Measurements from ENCODE around the gene TRMT10C. TPM values are rescaled to one million over a fixed set of nuclear protein-coding genes. Genes with fewer than 3 reads are reported as not detected.
"Not testable (repeated sequence)": the region's sequence is repeated elsewhere in the genome, so short reads cannot be mapped to it uniquely, and the experiment has no call there.

Gene TRMT10C
- total RNA-seq, 1 experiment from 2014 or later = 35.0 TPM

- H3K27ac ChIP-seq (ENCODE audit: low read length) = no peak overlapping the region
- intact Hi-C loops (cut with micrococcal nuclease; ENCODE audit: unreplicated experiment) = no loop called here
- H3K4me3 ChIP-seq (ENCODE audit: low read depth in 2 of 2, low read length in 2 of 2) = no peak overlapping the region
- H3K36me3 ChIP-seq (ENCODE audit: control insufficient read depth, insufficient read depth, low read length) = no peaks in the 10 kb centered on the region
- no TSS peak for BruUV-seq (replicated peaks)
- ChIA-PET POLR2A (no interaction called here), CTCF (no interaction called here)
- TF ChIP-seq TCF7L2 (IDR thresholded peaks at IDR 0.05; ENCODE audit: low read depth, low read length) (no peak), SIN3A (IDR thresholded peaks at IDR 0.05; ENCODE audit: borderline replicate concordance, insufficient read depth, low read depth, low read length) (no peak), POLR2AphosphoS5 (IDR thresholded peaks at IDR 0.05; ENCODE audit: low read depth, low read length) (no peak)
- TF ChIP-seq, protein P1, sequence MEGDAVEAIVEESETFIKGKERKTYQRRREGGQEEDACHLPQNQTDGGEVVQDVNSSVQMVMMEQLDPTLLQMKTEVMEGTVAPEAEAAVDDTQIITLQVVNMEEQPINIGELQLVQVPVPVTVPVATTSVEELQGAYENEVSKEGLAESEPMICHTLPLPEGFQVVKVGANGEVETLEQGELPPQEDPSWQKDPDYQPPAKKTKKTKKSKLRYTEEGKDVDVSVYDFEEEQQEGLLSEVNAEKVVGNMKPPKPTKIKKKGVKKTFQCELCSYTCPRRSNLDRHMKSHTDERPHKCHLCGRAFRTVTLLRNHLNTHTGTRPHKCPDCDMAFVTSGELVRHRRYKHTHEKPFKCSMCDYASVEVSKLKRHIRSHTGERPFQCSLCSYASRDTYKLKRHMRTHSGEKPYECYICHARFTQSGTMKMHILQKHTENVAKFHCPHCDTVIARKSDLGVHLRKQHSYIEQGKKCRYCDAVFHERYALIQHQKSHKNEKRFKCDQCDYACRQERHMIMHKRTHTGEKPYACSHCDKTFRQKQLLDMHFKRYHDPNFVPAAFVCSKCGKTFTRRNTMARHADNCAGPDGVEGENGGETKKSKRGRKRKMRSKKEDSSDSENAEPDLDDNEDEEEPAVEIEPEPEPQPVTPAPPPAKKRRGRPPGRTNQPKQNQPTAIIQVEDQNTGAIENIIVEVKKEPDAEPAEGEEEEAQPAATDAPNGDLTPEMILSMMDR (IDR thresholded peaks at IDR 0.05) = no peak
- TF ChIP-seq, protein P2, sequence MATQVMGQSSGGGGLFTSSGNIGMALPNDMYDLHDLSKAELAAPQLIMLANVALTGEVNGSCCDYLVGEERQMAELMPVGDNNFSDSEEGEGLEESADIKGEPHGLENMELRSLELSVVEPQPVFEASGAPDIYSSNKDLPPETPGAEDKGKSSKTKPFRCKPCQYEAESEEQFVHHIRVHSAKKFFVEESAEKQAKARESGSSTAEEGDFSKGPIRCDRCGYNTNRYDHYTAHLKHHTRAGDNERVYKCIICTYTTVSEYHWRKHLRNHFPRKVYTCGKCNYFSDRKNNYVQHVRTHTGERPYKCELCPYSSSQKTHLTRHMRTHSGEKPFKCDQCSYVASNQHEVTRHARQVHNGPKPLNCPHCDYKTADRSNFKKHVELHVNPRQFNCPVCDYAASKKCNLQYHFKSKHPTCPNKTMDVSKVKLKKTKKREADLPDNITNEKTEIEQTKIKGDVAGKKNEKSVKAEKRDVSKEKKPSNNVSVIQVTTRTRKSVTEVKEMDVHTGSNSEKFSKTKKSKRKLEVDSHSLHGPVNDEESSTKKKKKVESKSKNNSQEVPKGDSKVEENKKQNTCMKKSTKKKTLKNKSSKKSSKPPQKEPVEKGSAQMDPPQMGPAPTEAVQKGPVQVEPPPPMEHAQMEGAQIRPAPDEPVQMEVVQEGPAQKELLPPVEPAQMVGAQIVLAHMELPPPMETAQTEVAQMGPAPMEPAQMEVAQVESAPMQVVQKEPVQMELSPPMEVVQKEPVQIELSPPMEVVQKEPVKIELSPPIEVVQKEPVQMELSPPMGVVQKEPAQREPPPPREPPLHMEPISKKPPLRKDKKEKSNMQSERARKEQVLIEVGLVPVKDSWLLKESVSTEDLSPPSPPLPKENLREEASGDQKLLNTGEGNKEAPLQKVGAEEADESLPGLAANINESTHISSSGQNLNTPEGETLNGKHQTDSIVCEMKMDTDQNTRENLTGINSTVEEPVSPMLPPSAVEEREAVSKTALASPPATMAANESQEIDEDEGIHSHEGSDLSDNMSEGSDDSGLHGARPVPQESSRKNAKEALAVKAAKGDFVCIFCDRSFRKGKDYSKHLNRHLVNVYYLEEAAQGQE (IDR thresholded peaks at IDR 0.05; ENCODE audit: insufficient read depth in 1 of 2, low read depth in 2 of 2, low read length in 1 of 2) = no peak
- no peaks in the 10 kb centered on the region for H3K9me3 ChIP-seq (ENCODE audit: control insufficient read depth, insufficient read depth, low read depth, low read length)
- in situ Hi-C loops (cut with HindIII; ENCODE audit: low pct_unique_long_range_greater_than_20kb, low sequenced_read_pairs) = no loop called here
- H3K27me3 ChIP-seq (ENCODE audit: control insufficient read depth, insufficient read depth, low read length) = peaks cover 5% of the 10 kb centered on the region; the same call in 1 of the 2 replicates
- no peaks in the 10 kb centered on the region for H3K4me1 ChIP-seq (ENCODE audit: control insufficient read depth, insufficient read depth, low read length)
- DNase-seq (ENCODE audit: low read depth, low spot score) (no peak), ATAC-seq (no peak)
Observed at GRCh38 chr3:101535221-101535620, 26.4 kb upstream of the TRMT10C start.

DNA sequence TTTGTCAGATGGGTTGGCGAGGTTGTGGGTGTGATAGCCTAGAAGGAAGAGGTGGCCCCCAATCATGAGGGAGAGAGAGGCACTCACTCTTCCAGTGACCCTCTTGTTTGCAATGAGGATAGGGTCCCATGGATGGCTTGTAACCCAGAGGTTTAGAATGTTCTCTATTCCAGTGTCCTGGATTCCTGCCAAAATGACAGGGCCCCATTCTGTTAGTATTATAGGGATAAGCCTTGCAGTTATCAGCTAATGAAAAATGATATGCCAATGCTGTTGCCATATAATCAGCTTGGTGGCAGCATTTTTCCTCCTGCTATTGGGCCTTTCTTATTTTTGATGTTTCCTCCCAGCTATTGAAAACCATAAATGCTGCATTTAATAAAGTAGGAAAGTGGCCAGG is 25.4 kb upstream of the TRMT10C start:
- Histone ChIP-seq H3K27me3 (ENCODE audit: control insufficient read depth, insufficient read depth, low read length) (peaks cover 5% of the 10 kb centered on the region; the same call in 1 of the 2 replicates), H3K4me3 (ENCODE audit: low read depth in 2 of 2, low read length in 2 of 2) (no peak overlapping the region), H3K27ac (ENCODE audit: low read length) (no peak overlapping the region), H3K4me1 (ENCODE audit: control insufficient read depth, insufficient read depth, low read length) (no peaks in the 10 kb centered on the region), H3K36me3 (ENCODE audit: control insufficient read depth, insufficient read depth, low read length) (no peaks in the 10 kb centered on the region), H3K9me3 (ENCODE audit: control insufficient read depth, insufficient read depth, low read depth, low read length) (no peaks in the 10 kb centered on the region)
- DNase-seq (ENCODE audit: low read depth, low spot score) (no peak), ATAC-seq (no peak)
- CTCF ChIA-PET = no interaction called here
- in situ Hi-C loops (cut with HindIII; ENCODE audit: low pct_unique_long_range_greater_than_20kb, low sequenced_read_pairs) = no loop called here
- POLR2A ChIA-PET = no interaction called here
- no TSS peak for BruUV-seq (replicated peaks)
- TF ChIP-seq SIN3A (IDR thresholded peaks at IDR 0.05; ENCODE audit: borderline replicate concordance, insufficient read depth, low read depth, low read length) (no peak), TCF7L2 (IDR thresholded peaks at IDR 0.05; ENCODE audit: low read depth, low read length) (no peak), POLR2AphosphoS5 (IDR thresholded peaks at IDR 0.05; ENCODE audit: low read depth, low read length) (no peak)
- TF ChIP-seq, protein P1 (IDR thresholded peaks at IDR 0.05) = no peak
- TF ChIP-seq, protein P2 (IDR thresholded peaks at IDR 0.05; ENCODE audit: insufficient read depth in 1 of 2, low read depth in 2 of 2, low read length in 1 of 2) = no peak
- intact Hi-C loops (cut with micrococcal nuclease; ENCODE audit: unreplicated experiment) = no loop called here

- H3K27ac ChIP-seq (ENCODE audit: low read length); POLR2A ChIA-PET; CTCF ChIA-PET; DNase-seq (ENCODE audit: low read depth, low spot score); H3K36me3 ChIP-seq (ENCODE audit: control insufficient read depth, insufficient read depth, low read length); H3K4me3 ChIP-seq (ENCODE audit: low read depth in 2 of 2, low read length in 2 of 2); in situ Hi-C loops (cut with HindIII; ENCODE audit: low pct_unique_long_range_greater_than_20kb, low sequenced_read_pairs); intact Hi-C loops (cut with micrococcal nuclease; ENCODE audit: unreplicated experiment); ATAC-seq; H3K4me1 ChIP-seq (ENCODE audit: control insufficient read depth, insufficient read depth, low read length); H3K9me3 ChIP-seq (ENCODE audit: control insufficient read depth, insufficient read depth, low read depth, low read length); BruUV-seq (replicated peaks); H3K27me3 ChIP-seq (ENCODE audit: control insufficient read depth, insufficient read depth, low read length): not testable (repeated sequence)
Observed at GRCh38 chr3:101536955-101537354, 24.7 kb upstream of the TRMT10C start.
